IMR-90 (cell line): ENCODE results near the gene ABHD10.

Experiments used
- MAZ ChIP-seq: IDR thresholded peaks from 2 replicates; pipeline ENCODE4 v1.6.1; 2012; ENCODE audit warnings: low read depth, mild to moderate bottlenecking, low read length, improper control_type of control experiment, moderate library complexity, borderline replicate concordance
- POLR2A ChIP-seq: IDR thresholded peaks from 2 replicates; pipeline ENCODE4 v1.6.1; 2012; ENCODE audit warnings: mild to moderate bottlenecking, low read depth, low read length
- TF ChIP-seq, protein P1 (sequence below): conservative IDR thresholded peaks from 2 replicates; pipeline ENCODE4 v1.5.1; 2012; ENCODE audit warnings: mild to moderate bottlenecking, low read depth, low read length, improper control_type of control experiment

DNA sequence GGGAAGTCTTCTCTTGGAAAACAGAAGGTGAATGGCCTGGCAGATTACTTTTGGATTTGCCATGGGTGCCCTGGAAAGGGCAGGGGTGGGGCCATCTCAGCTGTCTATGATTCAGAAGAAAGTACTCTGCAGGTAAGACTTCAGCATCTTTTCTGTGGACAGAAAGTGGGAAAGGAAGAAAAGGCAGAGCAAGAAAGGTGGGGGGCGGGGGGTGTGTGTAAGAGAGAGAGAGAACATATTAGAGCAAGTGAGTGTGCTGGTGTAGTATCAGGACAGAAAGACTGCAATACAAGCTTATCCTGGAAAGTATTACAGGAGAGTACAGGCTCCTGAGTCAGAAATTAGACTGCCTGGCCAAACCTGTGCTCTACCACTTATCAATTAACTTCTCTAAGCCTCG lies 25.4 kb downstream of the ABHD10 start:
- TF ChIP-seq POLR2A, result no peak
- TF ChIP-seq, protein P1, sequence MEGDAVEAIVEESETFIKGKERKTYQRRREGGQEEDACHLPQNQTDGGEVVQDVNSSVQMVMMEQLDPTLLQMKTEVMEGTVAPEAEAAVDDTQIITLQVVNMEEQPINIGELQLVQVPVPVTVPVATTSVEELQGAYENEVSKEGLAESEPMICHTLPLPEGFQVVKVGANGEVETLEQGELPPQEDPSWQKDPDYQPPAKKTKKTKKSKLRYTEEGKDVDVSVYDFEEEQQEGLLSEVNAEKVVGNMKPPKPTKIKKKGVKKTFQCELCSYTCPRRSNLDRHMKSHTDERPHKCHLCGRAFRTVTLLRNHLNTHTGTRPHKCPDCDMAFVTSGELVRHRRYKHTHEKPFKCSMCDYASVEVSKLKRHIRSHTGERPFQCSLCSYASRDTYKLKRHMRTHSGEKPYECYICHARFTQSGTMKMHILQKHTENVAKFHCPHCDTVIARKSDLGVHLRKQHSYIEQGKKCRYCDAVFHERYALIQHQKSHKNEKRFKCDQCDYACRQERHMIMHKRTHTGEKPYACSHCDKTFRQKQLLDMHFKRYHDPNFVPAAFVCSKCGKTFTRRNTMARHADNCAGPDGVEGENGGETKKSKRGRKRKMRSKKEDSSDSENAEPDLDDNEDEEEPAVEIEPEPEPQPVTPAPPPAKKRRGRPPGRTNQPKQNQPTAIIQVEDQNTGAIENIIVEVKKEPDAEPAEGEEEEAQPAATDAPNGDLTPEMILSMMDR, result no peak
- TF ChIP-seq MAZ, result no peak
